GM18505 (cell line): ENCODE data around the gene E2F1.

Experiments used
- ATAC-seq: cut with Tn5 transposase; IDR thresholded peaks from one replicate; pipeline ENCODE4 v1.9.1; 2021; ENCODE audit not compliant: unreplicated experiment
- POLR2A ChIP-seq: IDR thresholded peaks from 4 replicates; pipeline ENCODE4 v1.6.1; 2011; ENCODE audit warnings: borderline replicate concordance; ENCODE audit not compliant: insufficient read depth, insufficient read length; ENCODE audit errors: extremely low read depth

Gene E2F1

GRCh38 chr20:33668466-33669155, 17.6 kb downstream of the E2F1 start:
- no peak for TF ChIP-seq POLR2A
- ATAC-seq = no peak

DNA sequence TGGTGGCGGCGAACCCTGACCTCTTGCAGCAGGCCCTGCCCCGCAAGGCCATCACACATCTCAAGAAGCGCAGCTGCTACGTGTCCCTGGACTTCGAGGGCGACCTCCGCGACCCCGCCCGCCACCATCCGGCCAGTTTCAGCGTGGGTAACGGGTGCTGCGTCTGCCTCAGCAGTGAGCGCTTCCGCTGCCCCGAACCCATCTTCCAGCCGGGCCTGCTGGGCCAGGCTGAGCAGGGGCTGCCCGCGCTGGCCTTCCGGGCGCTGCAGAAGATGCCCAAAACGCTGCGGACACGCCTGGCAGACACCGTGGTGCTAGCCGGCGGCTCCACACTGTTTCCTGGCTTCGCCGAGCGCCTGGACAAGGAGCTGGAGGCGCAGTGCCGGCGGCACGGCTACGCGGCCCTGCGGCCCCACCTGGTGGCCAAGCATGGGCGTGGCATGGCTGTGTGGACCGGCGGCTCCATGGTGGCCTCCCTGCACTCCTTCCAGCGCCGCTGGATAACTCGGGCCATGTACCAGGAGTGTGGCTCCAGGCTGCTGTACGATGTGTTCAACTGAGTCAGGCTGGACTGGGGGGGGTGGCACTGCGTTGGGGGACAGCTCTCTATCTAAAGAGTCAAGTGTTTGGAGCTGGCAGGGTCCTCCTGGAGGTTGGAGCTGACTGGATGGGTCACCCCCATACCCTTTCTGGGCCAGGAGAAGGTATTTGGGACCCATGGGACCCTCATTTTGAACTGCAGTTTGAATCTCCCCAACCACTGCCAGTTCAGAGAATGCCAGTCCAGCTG, 18.3 kb downstream of the E2F1 start:
- no peak for TF ChIP-seq POLR2A
- peak; percentile 37 for ATAC-seq

DNA sequence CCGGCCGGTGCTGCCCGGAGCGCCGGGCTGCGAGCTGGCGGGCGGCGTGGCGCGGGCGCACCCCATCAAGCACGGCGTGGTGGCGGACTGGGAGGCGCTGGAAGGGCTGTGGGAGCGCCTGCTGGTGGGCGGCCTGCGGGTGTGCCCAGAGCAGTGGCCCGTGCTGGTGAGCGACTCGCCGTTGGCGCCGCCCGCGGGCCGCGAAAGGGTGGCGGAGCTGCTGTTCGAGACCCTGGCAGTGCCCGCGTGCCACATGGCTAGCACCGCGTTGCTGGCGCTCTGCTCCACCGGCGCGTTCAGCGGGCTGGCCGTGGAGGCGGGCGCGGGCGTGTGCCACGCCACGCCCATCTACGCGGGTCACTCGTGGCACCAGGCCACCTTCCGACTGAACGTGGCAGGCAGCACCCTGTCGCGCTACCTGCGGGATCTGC, 18.9 kb downstream of the E2F1 start:
- ATAC-seq = no peak
- no peak for TF ChIP-seq POLR2A

DNA sequence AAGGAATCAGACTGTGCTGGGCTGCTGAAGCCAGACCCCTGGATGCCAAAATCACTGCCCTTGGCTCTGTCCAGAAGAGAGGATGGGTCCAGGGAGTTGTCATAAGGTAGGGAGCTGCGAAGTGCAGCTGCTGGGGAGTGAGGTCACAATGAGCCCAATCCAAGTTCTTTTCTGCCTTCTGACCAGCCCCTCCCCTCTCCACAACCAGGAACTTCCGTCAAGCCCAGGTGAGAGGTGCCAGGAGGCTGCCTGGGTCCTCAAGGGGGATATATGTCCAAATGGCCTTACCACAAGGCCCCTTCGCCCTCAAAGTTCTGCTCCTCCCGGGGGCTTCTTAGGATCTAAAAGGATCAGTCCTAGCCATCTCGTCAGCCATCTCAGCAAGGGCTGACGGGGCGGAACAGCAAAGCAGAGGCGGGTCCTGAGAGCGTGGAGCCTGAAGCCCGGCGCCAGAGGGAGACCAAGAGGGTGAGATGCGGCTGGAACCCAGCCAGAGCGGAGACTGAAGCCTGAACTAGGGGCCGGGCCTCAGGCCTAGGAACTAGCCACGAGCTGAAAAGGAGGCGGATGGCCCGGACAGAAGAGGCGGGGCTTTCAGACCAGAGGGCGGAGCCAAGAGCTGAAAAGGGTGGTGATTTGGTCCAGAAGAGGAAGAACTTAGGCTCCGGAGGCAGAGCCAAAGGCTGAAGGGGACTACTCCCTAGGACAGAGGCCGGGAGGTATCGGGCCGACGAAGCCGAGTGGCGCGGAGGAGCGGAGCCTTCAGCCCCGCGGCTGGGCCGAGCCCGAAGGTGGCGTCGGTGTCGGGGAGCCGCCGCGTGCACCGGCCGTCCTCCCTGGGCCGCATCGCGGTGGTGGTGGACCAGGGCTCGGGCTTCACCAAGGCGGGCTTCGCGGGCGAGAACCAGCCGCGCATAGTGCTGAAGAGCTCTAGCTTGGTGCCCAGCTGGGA, 19.6 kb downstream of the E2F1 start, which contains the start of gene ACTL10:
TSS of gene ACTL10 (plus strand) at position 651 of the 952 bp plus-strand sequence. CDS start 555 bp downstream, outside the sequence.
- peak; percentile 59 for ATAC-seq
- TF ChIP-seq POLR2A = peak; percentile 85

- no peak for TF ChIP-seq POLR2A
- no peak for ATAC-seq
Observed at GRCh38 chr20:33664762-33665144, 21.4 kb downstream of the E2F1 start.

GRCh38 chr20:33664085-33664761, 22.0 kb downstream of the E2F1 start:
- TF ChIP-seq POLR2A = no peak
- no peak for ATAC-seq

GRCh38 chr20:33663161-33664084, 22.8 kb downstream of the E2F1 start:
- peak; percentile 89 for TF ChIP-seq POLR2A
- ATAC-seq = peak; percentile 28

DNA sequence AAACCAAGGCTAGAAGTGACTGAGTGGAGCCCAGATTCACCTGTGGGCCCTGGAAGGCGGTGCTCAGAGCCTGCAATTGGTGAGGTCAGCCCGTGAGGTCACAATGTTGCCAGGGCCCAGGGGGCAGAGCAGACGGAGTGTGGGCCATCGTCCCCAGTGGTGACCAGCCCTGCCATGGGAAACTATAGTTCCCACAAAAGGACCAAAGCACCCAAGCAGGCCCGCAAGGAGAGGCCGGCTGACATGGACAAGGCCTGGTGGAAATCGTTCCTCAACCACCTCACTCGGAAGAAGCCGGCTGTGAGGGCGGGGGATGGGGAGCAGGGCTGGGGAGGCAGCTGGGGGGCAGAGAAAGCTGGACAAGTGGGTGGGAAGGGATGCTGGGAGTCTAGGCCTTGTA, 24.0 kb downstream of the E2F1 start, which contains the start of gene C20orf144:
TSS of gene C20orf144 (plus strand) at position 156 of the 400 bp plus-strand sequence. CDS start at position 175, 19 bp downstream.
- TF ChIP-seq POLR2A = no peak
- no peak for ATAC-seq

DNA sequence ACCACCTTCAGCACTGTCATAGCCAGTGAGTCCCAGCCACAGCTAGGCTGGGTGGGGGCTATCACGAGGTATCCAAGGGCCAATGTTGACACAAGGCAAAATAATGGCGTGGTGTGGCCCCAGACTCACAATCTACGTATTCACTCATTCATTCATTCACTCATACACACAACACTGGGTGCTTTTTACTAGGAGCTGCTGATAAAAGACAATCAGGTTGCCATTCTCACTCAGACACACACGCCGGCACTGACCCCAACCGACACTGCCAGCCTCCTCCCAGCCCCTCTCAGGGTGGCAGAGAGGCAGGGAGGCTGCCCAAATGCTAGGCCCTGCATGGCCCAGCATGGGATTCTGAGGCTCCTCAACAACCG, 25.5 kb downstream of the E2F1 start:
- no peak for TF ChIP-seq POLR2A
- no peak for ATAC-seq

DNA sequence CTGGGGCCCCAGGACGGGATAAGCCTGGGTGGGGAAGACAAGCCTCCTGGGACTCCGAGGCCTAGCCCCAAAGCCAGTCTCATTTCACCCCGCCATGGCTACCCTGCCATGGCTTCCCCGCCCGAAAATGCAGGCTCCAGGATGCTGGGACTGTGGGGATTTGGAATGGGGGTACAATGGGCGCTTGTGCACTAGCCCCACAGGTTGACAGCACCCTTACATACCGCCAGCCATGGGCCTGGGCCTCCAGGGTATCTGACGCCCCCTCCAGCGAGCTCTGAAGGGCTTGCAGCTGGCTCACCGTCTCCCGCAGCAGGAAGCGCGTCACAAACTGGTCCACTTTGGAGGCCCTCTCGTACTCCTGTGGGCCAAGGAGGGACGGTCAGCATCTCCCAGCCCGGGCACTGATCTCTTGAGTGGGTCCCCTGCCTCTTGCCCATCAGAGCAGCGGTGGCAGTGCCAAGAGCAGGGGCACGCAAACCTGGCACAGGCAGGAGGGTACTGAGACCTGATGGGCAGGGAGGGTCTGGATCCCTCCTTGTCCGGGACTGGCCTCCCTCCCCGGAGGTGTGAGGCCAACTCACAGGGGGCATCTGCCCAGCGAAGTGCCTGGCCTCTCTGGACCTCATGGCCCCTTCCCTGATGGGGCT, 26.0 kb downstream of the E2F1 start:
- ATAC-seq = no peak
- no peak for TF ChIP-seq POLR2A
